ENCODE results near the gene PAX5. TPM values are rescaled to one million over a fixed set of nuclear protein-coding genes. Genes with fewer than 3 reads are reported as not detected.
A peak's percentile ranks its signal among the peaks of the same experiment; 100 is the strongest.

The PAX5 gene
- total and polyA plus RNA-seq, 2 donors (not counting 1 experiment from before 2014, with no cell fraction given), result 196 to 275 TPM

DNA sequence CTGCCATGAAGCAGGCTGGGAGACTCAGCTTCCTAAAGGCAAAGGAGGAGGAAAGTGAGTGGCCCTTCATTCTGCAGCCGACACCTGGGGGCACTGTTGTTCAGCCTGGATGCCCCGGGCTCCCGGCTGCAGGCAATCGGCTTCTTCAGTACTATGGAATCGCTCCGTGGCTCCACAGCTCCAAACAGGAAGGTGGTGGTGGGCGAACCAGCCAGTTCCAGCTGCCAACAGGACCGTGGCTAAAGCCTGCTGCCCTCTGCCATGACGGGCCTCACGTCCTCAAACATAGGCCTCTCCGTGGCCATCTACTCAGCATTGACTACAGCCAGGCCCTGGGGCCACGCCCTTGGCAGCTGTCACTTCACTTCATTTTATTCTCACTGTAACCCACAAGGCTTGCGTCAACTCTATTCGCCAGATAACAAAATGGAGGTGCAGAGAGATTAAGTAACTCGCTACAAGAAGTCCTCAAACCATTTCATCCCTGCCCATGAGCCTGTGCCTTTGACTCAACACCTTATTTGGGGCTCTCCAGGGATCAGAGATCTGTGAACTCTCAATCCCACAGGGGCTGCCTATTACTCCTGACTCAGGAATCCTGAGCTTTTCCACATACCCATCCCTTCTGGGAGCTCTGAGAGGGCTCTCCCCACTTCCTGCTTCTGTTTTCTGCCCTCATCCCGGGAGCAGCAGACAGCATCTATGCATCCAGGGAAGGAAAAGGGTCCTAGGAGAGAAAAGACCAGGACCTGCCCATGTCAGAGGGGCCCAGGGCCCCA lies 38.0 kb downstream of the PAX5 start:
- peak overlapping the region in 4 of 5 experiments; percentile 16 to 58 (median 33) for H3K4me3 ChIP-seq (ENCODE audit: control extremely low read depth in 1 of 5, extremely low read depth in 1 of 5, insufficient read depth in 1 of 5, low read depth in 2 of 5, low read length in 4 of 5)
- H3K79me2 ChIP-seq (ENCODE audit: control insufficient read depth, insufficient read depth, low read length), result peaks cover 98% of the 10 kb centered on the region
- peaks cover 0 to 83% of the 10 kb centered on the region in 2 experiments for H3K36me3 ChIP-seq (replicated peaks in 1 of 2; ENCODE audit: control extremely low read depth in 1 of 2, control insufficient read depth in 1 of 2, extremely low read depth in 1 of 2, insufficient read depth in 2 of 2, low read length in 1 of 2)
- no peaks in the 10 kb centered on the region for H3K27me3 ChIP-seq (replicated peaks in 1 of 4; ENCODE audit: control extremely low read depth in 1 of 4, control insufficient read depth in 3 of 4, insufficient read depth in 4 of 4, low read length in 3 of 4)
- ChIA-PET CTCF (interaction anchor here (0.6 to 15.9 kb wide), 52 partner anchors 9 to 513 kb away, joined by 3 to 180 read pairs (median 4); partner anchors contain the start of genes PAX5 and ZCCHC7), POLR2A (interaction anchor here (0.5 to 5.3 kb wide), 18 partner anchors 9 to 588 kb away, joined by 3 to 57 read pairs (median 4); partner anchors contain the start of genes PAX5 and ZCCHC7)
- WGBS (ENCODE audit: insufficient coverage), result 10% methylated on average over 16 of the region's 16 CpGs
- H3K4me1 ChIP-seq (ENCODE audit: control insufficient read depth in 2 of 2, insufficient read depth in 2 of 2, low read length in 2 of 2), result peaks cover 96 to 99% of the 10 kb centered on the region in 2 donors
- no peak for TF ChIP-seq EZH2 (IDR thresholded peaks at IDR 0.05; ENCODE audit: borderline replicate concordance, insufficient read depth, low read depth, low read length, poor library complexity, severe bottlenecking)
- TF ChIP-seq, protein P1, sequence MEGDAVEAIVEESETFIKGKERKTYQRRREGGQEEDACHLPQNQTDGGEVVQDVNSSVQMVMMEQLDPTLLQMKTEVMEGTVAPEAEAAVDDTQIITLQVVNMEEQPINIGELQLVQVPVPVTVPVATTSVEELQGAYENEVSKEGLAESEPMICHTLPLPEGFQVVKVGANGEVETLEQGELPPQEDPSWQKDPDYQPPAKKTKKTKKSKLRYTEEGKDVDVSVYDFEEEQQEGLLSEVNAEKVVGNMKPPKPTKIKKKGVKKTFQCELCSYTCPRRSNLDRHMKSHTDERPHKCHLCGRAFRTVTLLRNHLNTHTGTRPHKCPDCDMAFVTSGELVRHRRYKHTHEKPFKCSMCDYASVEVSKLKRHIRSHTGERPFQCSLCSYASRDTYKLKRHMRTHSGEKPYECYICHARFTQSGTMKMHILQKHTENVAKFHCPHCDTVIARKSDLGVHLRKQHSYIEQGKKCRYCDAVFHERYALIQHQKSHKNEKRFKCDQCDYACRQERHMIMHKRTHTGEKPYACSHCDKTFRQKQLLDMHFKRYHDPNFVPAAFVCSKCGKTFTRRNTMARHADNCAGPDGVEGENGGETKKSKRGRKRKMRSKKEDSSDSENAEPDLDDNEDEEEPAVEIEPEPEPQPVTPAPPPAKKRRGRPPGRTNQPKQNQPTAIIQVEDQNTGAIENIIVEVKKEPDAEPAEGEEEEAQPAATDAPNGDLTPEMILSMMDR (IDR thresholded peaks at IDR 0.05), result peak; percentile 76
- H2AFZ ChIP-seq (ENCODE audit: insufficient read depth, low read depth, low read length, poor library complexity, severe bottlenecking), result peak overlapping the region; percentile 68
- peak; percentile 34 for ATAC-seq (ENCODE audit: low read depth)
- H3K27ac ChIP-seq (ENCODE audit: low read length in 2 of 2), result peak overlapping the region; percentile 97 to 98
- H4K20me1 ChIP-seq (ENCODE audit: control insufficient read depth, insufficient read depth, low read length, poor library complexity, severe bottlenecking), result no peaks in the 10 kb centered on the region
- Mint-ChIP-seq H3K27me3 (no peaks in the 10 kb centered on the region), H3K4me1 (peaks cover 94% of the 10 kb centered on the region), H3K27ac (peak overlapping the region; percentile 96), H3K4me3 (peak overlapping the region; percentile 74), H3K9me3 (ENCODE audit: insufficient read depth) (peaks cover 5% of the 10 kb centered on the region)
- peak overlapping the region; percentile 49 for H3K9ac ChIP-seq (ENCODE audit: low read length)
- H3K9me3 ChIP-seq (ENCODE audit: control extremely low read depth in 1 of 3, control insufficient read depth in 2 of 3, insufficient read depth in 1 of 3, low read length in 2 of 3), result peaks cover 0 to 5% (median 4%) of the 10 kb centered on the region in 3 donors
- intact Hi-C loops (cut with micrococcal nuclease), result loop anchor here (1.0 to 10.0 kb wide), 8 partner anchors 8 to 599 kb away; partner anchors contain the start of genes RNF38 and TOMM5
- peak; percentile 86 for DNase-seq
- peak overlapping the region; percentile 70 for H3K4me2 ChIP-seq (replicated peaks; ENCODE audit: low read depth, low read length, poor library complexity, severe bottlenecking)

Data from B cell (primary cell).